H9 (cell line): ENCODE data around the gene PARD6G. TPM values are rescaled to one million over a fixed set of nuclear protein-coding genes. Genes with fewer than 3 reads are reported as not detected.

Source experiments
- DNase-seq: peaks from one replicate; pipeline ENCODE4 v3.0.0-alpha.2; 2017
- H2AFZ ChIP-seq: one replicate; pipeline ENCODE4 v1.6.1; 2013; ENCODE audit warnings: mild to moderate bottlenecking, low read length, control low read depth, moderate library complexity
- H2AK5ac ChIP-seq: 2 replicates; pipeline ENCODE4 v1.6.1; 2013; ENCODE audit warnings: low read length, control low read depth, mixed read lengths; ENCODE audit not compliant: insufficient read length
- H2BK120ac ChIP-seq: one replicate; pipeline ENCODE4 v1.6.1; 2013; ENCODE audit warnings: low read depth, mild to moderate bottlenecking, low read length, control low read depth, inconsistent platforms; ENCODE audit not compliant: poor library complexity, severe bottlenecking
- H2BK12ac ChIP-seq: 2 replicates; pipeline ENCODE4 v1.6.1; 2013; ENCODE audit warnings: low read length, control low read depth, mixed read lengths, low read depth; ENCODE audit not compliant: insufficient read length
- H2BK15ac ChIP-seq: 2 replicates; pipeline ENCODE4 v1.6.1; 2013; ENCODE audit warnings: low read depth, low read length, control low read depth
- H2BK20ac ChIP-seq: one replicate; pipeline ENCODE4 v1.6.1; 2013; ENCODE audit warnings: low read depth, mild to moderate bottlenecking, low read length, control low read depth, inconsistent platforms; ENCODE audit not compliant: poor library complexity, severe bottlenecking
- H2BK5ac ChIP-seq: 2 replicates; pipeline ENCODE4 v1.6.1; 2013; ENCODE audit warnings: low read length, control low read depth, mixed read lengths; ENCODE audit not compliant: insufficient read length
- H3K14ac ChIP-seq: 2 replicates; pipeline ENCODE4 v1.6.1; 2013; ENCODE audit warnings: low read length, control low read depth; ENCODE audit not compliant: insufficient read depth
- H3K18ac ChIP-seq: 2 replicates; pipeline ENCODE4 v1.6.1; 2013; ENCODE audit warnings: low read depth, mild to moderate bottlenecking, mixed read lengths, low read length, control low read depth; ENCODE audit not compliant: insufficient read length
- H3K23ac ChIP-seq: 2 replicates; pipeline ENCODE4 v1.6.1; 2013; ENCODE audit warnings: low read length, control low read depth, mixed read lengths, low read depth; ENCODE audit not compliant: insufficient read length
- H3K23me2 ChIP-seq: 2 replicates; pipeline ENCODE4 v1.6.1; 2013; ENCODE audit warnings: low read depth, mild to moderate bottlenecking, mixed read lengths, low read length, control low read depth; ENCODE audit not compliant: insufficient read length, poor library complexity, severe bottlenecking
- H3K27ac ChIP-seq: 2 replicates; pipeline ENCODE4 v1.5.1; 2013; ENCODE audit warnings: low read length, control low read depth, mixed read lengths, low read depth; ENCODE audit not compliant: insufficient read length
- H3K27me3 ChIP-seq: 2 replicates; pipeline ENCODE4 v1.6.1; 2013; ENCODE audit warnings: low read length, control low read depth, inconsistent platforms; ENCODE audit not compliant: insufficient read depth
- H3K4ac ChIP-seq: 2 replicates; pipeline ENCODE4 v1.6.1; 2013; ENCODE audit warnings: low read depth, mild to moderate bottlenecking, control low read depth, inconsistent platforms, low read length, moderate library complexity
- H3K4me1 ChIP-seq: 2 replicates; pipeline ENCODE4 v1.6.1; 2013; ENCODE audit warnings: low read length, control low read depth, inconsistent platforms; ENCODE audit not compliant: insufficient read depth
- H3K4me2 ChIP-seq: 2 replicates; pipeline ENCODE4 v1.6.1; 2013; ENCODE audit warnings: low read length, control low read depth, mixed read lengths; ENCODE audit not compliant: insufficient read length, insufficient read depth
- H3K56ac ChIP-seq: 2 replicates; pipeline ENCODE4 v1.6.1; 2013; ENCODE audit warnings: low read depth, mild to moderate bottlenecking, mixed read lengths, low read length, control low read depth; ENCODE audit not compliant: insufficient read length
- H3K79me1 ChIP-seq: 2 replicates; pipeline ENCODE4 v1.6.1; 2013; ENCODE audit warnings: low read depth, mild to moderate bottlenecking, moderate library complexity, low read length, control low read depth, inconsistent platforms; ENCODE audit not compliant: insufficient read depth, poor library complexity, severe bottlenecking
- H3K79me2 ChIP-seq: 2 replicates; pipeline ENCODE4 v1.6.1; 2013; ENCODE audit warnings: low read length, control low read depth, inconsistent platforms; ENCODE audit not compliant: insufficient read depth
- H3K9ac ChIP-seq: 2 replicates; pipeline ENCODE4 v1.6.1; 2013; ENCODE audit warnings: low read length, control low read depth, mixed read lengths; ENCODE audit not compliant: insufficient read length; ENCODE audit errors: extremely low read depth
- H3K9me3 ChIP-seq: one replicate; pipeline ENCODE4 v1.6.1; 2013; ENCODE audit warnings: low read depth, low read length, inconsistent platforms; ENCODE audit not compliant: control insufficient read depth
- H3T11ph ChIP-seq: one replicate; pipeline ENCODE4 v1.6.1; 2013; ENCODE audit warnings: mild to moderate bottlenecking, low read length, control low read depth, inconsistent platforms
- H4K20me1 ChIP-seq: one replicate; pipeline ENCODE4 v1.6.1; 2013; ENCODE audit not compliant: control insufficient read depth, insufficient read length, insufficient read depth
- H4K5ac ChIP-seq: 2 replicates; pipeline ENCODE4 v1.6.1; 2013; ENCODE audit warnings: low read depth, mild to moderate bottlenecking, mixed read lengths, low read length, control low read depth; ENCODE audit not compliant: insufficient read length
- H4K8ac ChIP-seq: replicated peaks from 2 replicates; pipeline ENCODE4 v1.6.1; 2013; ENCODE audit warnings: low read length, control low read depth, mixed read lengths, low read depth; ENCODE audit not compliant: insufficient read length
- H4K91ac ChIP-seq: 2 replicates; pipeline ENCODE4 v1.6.1; 2013; ENCODE audit warnings: low read depth, mild to moderate bottlenecking, moderate library complexity, mixed read lengths, low read length, control low read depth; ENCODE audit not compliant: insufficient read length
- H3K27ac Mint-ChIP-seq, 3 experiments: 2 replicates in 2 of 3; 3 replicates in 1 of 3; pipeline ENCODE4 v1.8.0; 2020 to 2021; ENCODE audit warnings: mixed read lengths in 3 of 3, mild to moderate bottlenecking in 1 of 3, moderate library complexity in 1 of 3
- H3K27me3 Mint-ChIP-seq: 2 replicates; pipeline ENCODE4 v1.8.0; 2021; ENCODE audit warnings: low read depth, mild to moderate bottlenecking, moderate library complexity, mixed read lengths
- H3K36me3 Mint-ChIP-seq, 3 experiments: 2 replicates in 2 of 3; 3 replicates in 1 of 3; pipeline ENCODE4 v1.8.0; 2020 to 2021; ENCODE audit warnings: low read depth in 3 of 3, mixed read lengths in 3 of 3; ENCODE audit not compliant: insufficient read depth in 1 of 3
- H3K4me1 Mint-ChIP-seq, 2 experiments: 2 replicates each; pipeline ENCODE4 v1.8.0; 2020; ENCODE audit warnings: mixed read lengths in 2 of 2
- H3K4me3 Mint-ChIP-seq, 2 experiments: 2 replicates in 1 of 2; 3 replicates in 1 of 2; pipeline ENCODE4 v1.8.0; 2020 to 2021; ENCODE audit warnings: mild to moderate bottlenecking in 2 of 2, mixed read lengths in 2 of 2, moderate library complexity in 1 of 2
- H3K9me3 Mint-ChIP-seq, 2 experiments: 2 replicates in 1 of 2; 3 replicates in 1 of 2; pipeline ENCODE4 v1.8.0; 2020; ENCODE audit warnings: mild to moderate bottlenecking in 2 of 2, mixed read lengths in 2 of 2, moderate library complexity in 1 of 2
- CTCF ChIP-seq: fragments of 200-600 bp; sonication (generic); conservative IDR thresholded peaks from 3 replicates; pipeline ENCODE4 v1.8.0; 2021; ENCODE audit warnings: antibody characterized with exemption, mild to moderate bottlenecking
- WGBS: extraction: QIAGEN DNeasy Blood & Tissue Kit; methylation state at CpG from one replicate; pipeline ENCODE4 v1.1.7; 2013; ENCODE audit warnings: missing lambda C conversion rate, low lambda C conversion rate, mixed read lengths; ENCODE audit not compliant: insufficient read length; ENCODE audit errors: extremely low coverage; 5-methylcytosine and 5-hydroxymethylcytosine counted together
- total RNA-seq: library from RNA; stranded (reverse); gene quantifications from 2 replicates; pipeline ENCODE4 v1.2.1, GENCODE V29; 2021

PARD6G gene
- total RNA-seq, 1 experiment from 2014 or later = 11.2 TPM

GRCh38 chr18:80173060-80173459, 74.3 kb downstream of the PARD6G start:
- no peak for DNase-seq
- Histone ChIP-seq H2BK120ac (no peak overlapping the region), H3K27ac (no peak overlapping the region), H3K4ac (no peak overlapping the region), H3K56ac (no peak overlapping the region), H3K23ac (no peak overlapping the region), H3K23me2 (no peaks in the 10 kb centered on the region), H2BK20ac (no peak overlapping the region), H3K4me2 (no peak overlapping the region), H3K18ac (no peak overlapping the region), H2AFZ (no peak overlapping the region), H3K4me1 (no peaks in the 10 kb centered on the region), H3K9me3 (no peaks in the 10 kb centered on the region), H2BK15ac (no peak overlapping the region), H3K79me2 (no peaks in the 10 kb centered on the region), H3T11ph (no peak overlapping the region), H4K91ac (no peak overlapping the region), H4K5ac (no peak overlapping the region), H4K8ac (no peak overlapping the region), H3K79me1 (no peaks in the 10 kb centered on the region), H3K9ac (no peak overlapping the region), H3K14ac (no peak overlapping the region), H4K20me1 (no peaks in the 10 kb centered on the region), H2BK5ac (no peak overlapping the region), H2BK12ac (no peak overlapping the region), H3K27me3 (no peaks in the 10 kb centered on the region), H2AK5ac (no peak overlapping the region)
- peaks cover 3 to 8% of the 10 kb centered on the region in 2 experiments; a peak in 3 of 4 replicates for H3K4me1 Mint-ChIP-seq
- peaks cover 0 to 1% (median 0%) of the 10 kb centered on the region in 3 experiments; a peak in 1 of 7 replicates for H3K36me3 Mint-ChIP-seq
- no CpG with 5 or more reads among the region's 10 CpGs for WGBS
- no peak for TF ChIP-seq CTCF
- H3K9me3 Mint-ChIP-seq = no peaks in the 10 kb centered on the region
- peaks cover 2% of the 10 kb centered on the region for H3K27me3 Mint-ChIP-seq
- H3K27ac Mint-ChIP-seq = no peak overlapping the region
- no peak overlapping the region for H3K4me3 Mint-ChIP-seq
